ENCODE data around the gene HARBI1. TPM values are rescaled to one million over a fixed set of nuclear protein-coding genes. Genes with fewer than 3 reads are reported as not detected.

HARBI1 gene
- total and polyA plus RNA-seq, 9 donors, result 1.3 to 4.9 (median 2.5) TPM

DNA sequence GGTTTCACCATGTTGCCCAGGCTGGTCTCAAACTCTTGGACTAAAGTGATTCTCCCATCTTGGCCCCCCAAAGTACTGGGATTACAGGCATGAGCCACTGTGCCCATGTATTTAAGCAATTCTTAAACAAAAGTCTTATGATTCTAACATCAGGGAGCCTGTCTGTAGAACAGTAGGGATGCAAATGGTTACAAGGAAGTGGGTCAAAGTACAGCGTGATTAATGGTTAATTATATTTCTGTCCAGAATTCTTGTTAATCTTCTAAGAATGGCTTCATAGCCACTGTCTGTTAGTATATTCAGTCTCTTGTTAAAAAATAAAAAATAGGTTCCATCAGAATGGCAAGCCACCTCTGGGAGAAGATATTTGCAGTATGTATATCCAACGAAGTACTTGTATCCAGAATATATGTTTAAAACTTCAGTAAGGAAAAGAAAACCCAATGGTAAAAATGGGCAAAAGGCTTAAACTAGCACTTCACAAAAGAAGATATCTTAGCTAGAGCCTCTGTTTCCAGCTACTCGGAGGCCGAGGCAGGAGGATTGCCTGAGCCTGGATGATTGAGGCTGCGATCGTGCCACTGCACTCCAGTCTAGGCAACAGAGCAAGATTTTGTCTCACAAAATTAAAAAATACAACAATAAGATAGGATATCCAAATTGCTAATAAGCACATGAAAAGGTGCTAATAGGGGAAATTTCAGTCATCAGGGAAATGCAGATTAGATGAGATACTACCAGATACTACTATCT lies 23.2 kb upstream of the HARBI1 start:
- 95 to 98% (median 96%) methylated on average over 6 of the region's 6 CpGs for WGBS, 3 donors
- Histone ChIP-seq H3K4me3 (no peak overlapping the region), H3K27ac (no peak overlapping the region), H3K27me3 (no peaks in the 10 kb centered on the region), H3K36me3 (no peaks in the 10 kb centered on the region), H3K4me1 (ENCODE audit: insufficient read depth) (no peaks in the 10 kb centered on the region), H3K9me3 (no peaks in the 10 kb centered on the region)
- DNase-seq, result no peak
- no peak for TF ChIP-seq EP300 (IDR thresholded peaks at IDR 0.05)
- TF ChIP-seq, protein P1, sequence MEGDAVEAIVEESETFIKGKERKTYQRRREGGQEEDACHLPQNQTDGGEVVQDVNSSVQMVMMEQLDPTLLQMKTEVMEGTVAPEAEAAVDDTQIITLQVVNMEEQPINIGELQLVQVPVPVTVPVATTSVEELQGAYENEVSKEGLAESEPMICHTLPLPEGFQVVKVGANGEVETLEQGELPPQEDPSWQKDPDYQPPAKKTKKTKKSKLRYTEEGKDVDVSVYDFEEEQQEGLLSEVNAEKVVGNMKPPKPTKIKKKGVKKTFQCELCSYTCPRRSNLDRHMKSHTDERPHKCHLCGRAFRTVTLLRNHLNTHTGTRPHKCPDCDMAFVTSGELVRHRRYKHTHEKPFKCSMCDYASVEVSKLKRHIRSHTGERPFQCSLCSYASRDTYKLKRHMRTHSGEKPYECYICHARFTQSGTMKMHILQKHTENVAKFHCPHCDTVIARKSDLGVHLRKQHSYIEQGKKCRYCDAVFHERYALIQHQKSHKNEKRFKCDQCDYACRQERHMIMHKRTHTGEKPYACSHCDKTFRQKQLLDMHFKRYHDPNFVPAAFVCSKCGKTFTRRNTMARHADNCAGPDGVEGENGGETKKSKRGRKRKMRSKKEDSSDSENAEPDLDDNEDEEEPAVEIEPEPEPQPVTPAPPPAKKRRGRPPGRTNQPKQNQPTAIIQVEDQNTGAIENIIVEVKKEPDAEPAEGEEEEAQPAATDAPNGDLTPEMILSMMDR (IDR thresholded peaks at IDR 0.05), result no peak
- no peak for TF ChIP-seq POLR2A (IDR thresholded peaks at IDR 0.05)
- intact Hi-C loops (cut with DNase I), result no loop called here

GRCh38 chr11:46639197-46639839 lies 22.3 kb upstream of the HARBI1 start:
- H3K27me3 ChIP-seq, result no peaks in the 10 kb centered on the region
- H3K9me3 ChIP-seq, result no peaks in the 10 kb centered on the region
- H3K27ac ChIP-seq, result no peak overlapping the region
- TF ChIP-seq POLR2A (IDR thresholded peaks at IDR 0.05), result no peak
- DNase-seq, result no peak
- WGBS, 3 donors, result 96 to 97% (median 97%) methylated on average over 7 of the region's 7 CpGs
- no peaks in the 10 kb centered on the region for H3K4me1 ChIP-seq (ENCODE audit: insufficient read depth)
- no peak overlapping the region for H3K4me3 ChIP-seq
- intact Hi-C loops (cut with DNase I), result no loop called here
- H3K36me3 ChIP-seq, result no peaks in the 10 kb centered on the region

DNA sequence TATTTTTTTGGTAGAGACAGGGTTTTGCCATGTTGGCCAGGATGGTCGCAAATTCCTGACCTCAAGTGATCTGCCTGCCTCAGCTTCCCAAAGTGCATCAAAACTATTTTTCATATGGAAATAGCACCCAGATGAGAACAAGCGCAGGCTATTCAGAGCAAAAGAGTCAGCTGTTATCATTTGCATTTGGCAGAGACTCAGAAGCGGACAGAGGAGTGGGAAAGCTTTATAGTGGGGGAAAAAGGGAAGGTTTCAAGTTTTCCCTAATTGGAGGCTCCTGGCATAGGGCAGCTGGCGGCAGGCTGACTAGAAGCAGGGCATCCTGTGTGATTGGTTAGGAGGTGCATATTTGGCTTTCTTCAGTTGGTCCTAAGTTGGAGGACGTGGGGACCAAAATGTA lies 20.5 kb upstream of the HARBI1 start:
- H3K27ac ChIP-seq, result no peak overlapping the region
- 96 to 97% (median 96%) methylated on average over 5 of the region's 5 CpGs for WGBS, 3 donors
- H3K27me3 ChIP-seq, result no peaks in the 10 kb centered on the region
- intact Hi-C loops (cut with DNase I), result no loop called here
- H3K4me1 ChIP-seq (ENCODE audit: insufficient read depth), result no peaks in the 10 kb centered on the region
- H3K9me3 ChIP-seq, result no peaks in the 10 kb centered on the region
- H3K36me3 ChIP-seq, result no peaks in the 10 kb centered on the region
- TF ChIP-seq EP300 (IDR thresholded peaks at IDR 0.05) (no peak), POLR2A (IDR thresholded peaks at IDR 0.05) (no peak)
- TF ChIP-seq, protein P1 (IDR thresholded peaks at IDR 0.05), result no peak
- H3K4me3 ChIP-seq, result no peak overlapping the region
- DNase-seq, result no peak

DNA sequence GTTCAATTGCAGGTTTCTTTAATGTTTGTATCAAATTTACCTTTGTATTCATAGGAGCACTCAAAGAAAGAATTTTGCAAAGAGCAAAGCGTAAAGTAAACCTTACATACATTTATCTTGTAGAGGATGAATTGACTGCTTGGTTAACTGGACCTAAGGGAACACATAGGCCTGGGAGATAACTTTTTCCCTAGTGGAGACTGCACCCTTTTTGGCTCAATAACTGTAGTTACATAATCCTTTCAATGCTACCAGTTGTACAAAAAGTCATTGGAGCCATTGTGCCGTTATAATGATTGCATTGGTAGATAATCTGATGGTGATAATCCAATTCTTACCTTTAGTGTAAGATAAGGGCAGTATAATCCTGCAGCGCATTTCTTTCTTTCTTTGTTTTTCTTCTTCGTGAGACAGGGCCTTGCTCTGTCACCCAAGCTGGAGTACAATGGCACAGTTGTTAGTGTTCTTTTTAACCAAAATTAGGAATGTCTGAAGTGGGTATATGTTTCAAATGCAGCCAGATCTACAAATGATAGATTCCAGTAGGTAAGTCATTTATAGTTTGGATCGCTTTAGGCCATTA lies 18.6 kb upstream of the HARBI1 start:
- H3K4me3 ChIP-seq, result no peak overlapping the region
- H3K4me1 ChIP-seq (ENCODE audit: insufficient read depth), result no peaks in the 10 kb centered on the region
- intact Hi-C loops (cut with DNase I), result no loop called here
- H3K27ac ChIP-seq, result no peak overlapping the region
- 93 to 95% (median 94%) methylated on average over 5 of the region's 5 CpGs for WGBS, 3 donors
- H3K27me3 ChIP-seq, result no peaks in the 10 kb centered on the region
- H3K36me3 ChIP-seq, result no peaks in the 10 kb centered on the region
- H3K9me3 ChIP-seq, result no peaks in the 10 kb centered on the region
- DNase-seq, result no peak
- TF ChIP-seq, protein P1 (IDR thresholded peaks at IDR 0.05), result no peak
- TF ChIP-seq POLR2A (IDR thresholded peaks at IDR 0.05) (no peak), EP300 (IDR thresholded peaks at IDR 0.05) (no peak)
